Transverse colon (tissue), 3 donors: Measurements from ENCODE around the gene TRA2B.

Experiments used
- CTCF ChIP-seq, 5 experiments: fragments of 200-600 bp in 3 of 5; fragments of 450-650 bp in 2 of 5; sonication (generic) in 3 of 5; IDR thresholded peaks; 1 replicate in 2 of 5; 2 replicates in 3 of 5; pipeline ENCODE4 v1.5.1; 2016 to 2017; ENCODE audit warnings: antibody characterized with exemption in 5 of 5, inconsistent platforms in 3 of 5, mild to moderate bottlenecking in 2 of 5, moderate library complexity in 1 of 5
- EP300 ChIP-seq: sonication (generic); formaldehyde crosslinking; IDR thresholded peaks from one replicate; pipeline ENCODE4 v1.6.1; 2017; ENCODE audit warnings: antibody characterized with exemption, low read depth
- POLR2A ChIP-seq: fragments of 450-650 bp; IDR thresholded peaks from one replicate; pipeline ENCODE4 v1.6.1; 2016; ENCODE audit warnings: antibody characterized with exemption, mild to moderate bottlenecking, moderate library complexity

- TF ChIP-seq POLR2A (no peak), CTCF (IDR thresholded peaks at IDR 0.05) (no peak), EP300 (no peak)
Measured at GRCh38 chr3:185928496-185928895, 9.3 kb downstream of the TRA2B start.
